T1000 (cell line): ENCODE results near the gene NPHS1.

Source experiments
- DNase-seq: peaks from one replicate; lab custom pipeline; 2025; ENCODE audit warnings: mixed read lengths; lab: John Stamatoyannopoulos, UW

Gene NPHS1

GRCh38 chr19:35787227-35787799 lies 65.0 kb downstream of the NPHS1 start:
- DNase-seq, result no peak

GRCh38 chr19:35786299-35787160 lies 65.8 kb downstream of the NPHS1 start:
- no peak for DNase-seq

- DNase-seq, result no peak
These were observed 67.0 kb downstream of the NPHS1 start for GRCh38 chr19:35785339-35785627.

GRCh38 chr19:35784503-35785338 lies 67.6 kb downstream of the NPHS1 start:
- DNase-seq, result no peak

GRCh38 chr19:35783469-35784434 lies 68.6 kb downstream of the NPHS1 start:
- DNase-seq, result no peak

- no peak for DNase-seq
These were observed 69.7 kb downstream of the NPHS1 start for GRCh38 chr19:35782589-35782988.

- DNase-seq, result no peak
These were observed 70.7 kb downstream of the NPHS1 start for GRCh38 chr19:35781650-35782049.

GRCh38 chr19:35780717-35781116 lies 71.6 kb downstream of the NPHS1 start:
- DNase-seq, result no peak

GRCh38 chr19:35780058-35780457 lies 72.2 kb downstream of the NPHS1 start:
- DNase-seq, result no peak

- DNase-seq, result no peak
These were observed 73.3 kb downstream of the NPHS1 start for GRCh38 chr19:35779033-35779432.

- no peak for DNase-seq
These were observed 74.3 kb downstream of the NPHS1 start for GRCh38 chr19:35777961-35778360.

GRCh38 chr19:35777086-35777841 lies 75.0 kb downstream of the NPHS1 start:
- no peak for DNase-seq

GRCh38 chr19:35776102-35776788 lies 76.1 kb downstream of the NPHS1 start:
- DNase-seq, result no peak
